ENCODE measurements around the gene CSTF1.

The CSTF1 gene

GRCh38 chr20:56430957-56431356, 38.5 kb downstream of the CSTF1 start:
- no peak for DNase-seq

- no peak for DNase-seq
Measured at GRCh38 chr20:56431471-56431870, 39.0 kb downstream of the CSTF1 start.

GRCh38 chr20:56433221-56433879, 40.9 kb downstream of the CSTF1 start:
- DNase-seq = no peak

- no peak for DNase-seq
Measured at GRCh38 chr20:56433880-56434255, 41.4 kb downstream of the CSTF1 start.

DNA sequence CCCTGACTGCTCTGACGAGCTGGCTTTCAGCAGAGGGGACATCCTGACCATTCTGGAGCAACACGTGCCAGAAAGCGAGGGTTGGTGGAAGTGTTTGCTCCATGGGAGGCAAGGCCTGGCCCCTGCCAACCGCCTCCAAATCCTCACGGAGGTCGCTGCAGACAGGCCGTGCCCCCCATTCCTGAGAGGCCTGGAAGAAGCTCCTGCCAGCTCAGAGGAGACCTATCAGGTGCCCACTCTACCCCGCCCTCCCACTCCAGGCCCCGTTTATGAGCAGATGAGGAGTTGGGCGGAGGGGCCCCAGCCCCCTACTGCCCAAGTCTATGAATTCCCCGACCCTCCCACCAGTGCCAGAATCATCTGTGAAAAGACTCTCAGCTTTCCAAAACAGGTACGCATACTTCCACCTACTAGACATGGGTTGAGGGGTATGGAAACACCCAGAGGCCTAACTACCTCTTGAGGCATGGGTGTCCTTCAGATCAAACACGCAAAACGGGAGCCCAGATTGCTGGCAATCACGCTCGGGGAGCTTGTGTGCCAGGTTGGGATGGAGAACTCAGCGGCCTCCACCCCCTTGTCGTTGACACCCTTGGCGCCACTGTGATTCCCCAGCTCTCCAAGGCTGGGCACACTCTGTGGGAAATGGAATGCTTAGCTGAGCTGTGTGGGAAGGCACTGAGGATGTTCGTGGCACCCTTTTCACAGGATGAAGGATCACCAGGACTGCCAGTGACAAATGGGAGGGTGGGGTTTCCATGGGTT, 44.9 kb downstream of the CSTF1 start:
- no peak for DNase-seq

DNA sequence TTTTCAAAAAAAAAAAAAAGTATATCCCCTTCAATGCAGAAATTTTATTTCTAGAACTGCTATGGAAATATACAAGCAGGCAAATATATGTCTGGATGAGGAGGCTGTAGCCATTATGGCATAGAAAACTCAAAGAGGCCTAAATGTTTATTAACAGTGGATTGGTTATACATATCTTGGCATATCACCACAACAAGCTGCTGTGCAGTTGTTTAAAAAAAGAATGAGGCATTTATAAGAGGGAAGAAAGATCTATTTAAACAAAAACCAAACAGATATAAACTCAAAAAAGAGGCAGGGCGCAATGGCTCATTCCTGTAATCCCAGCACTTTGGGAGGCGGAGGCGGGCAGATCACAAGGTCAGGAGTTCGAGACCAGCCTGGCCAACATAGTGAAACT, 45.8 kb downstream of the CSTF1 start:
- no peak for DNase-seq

DNA sequence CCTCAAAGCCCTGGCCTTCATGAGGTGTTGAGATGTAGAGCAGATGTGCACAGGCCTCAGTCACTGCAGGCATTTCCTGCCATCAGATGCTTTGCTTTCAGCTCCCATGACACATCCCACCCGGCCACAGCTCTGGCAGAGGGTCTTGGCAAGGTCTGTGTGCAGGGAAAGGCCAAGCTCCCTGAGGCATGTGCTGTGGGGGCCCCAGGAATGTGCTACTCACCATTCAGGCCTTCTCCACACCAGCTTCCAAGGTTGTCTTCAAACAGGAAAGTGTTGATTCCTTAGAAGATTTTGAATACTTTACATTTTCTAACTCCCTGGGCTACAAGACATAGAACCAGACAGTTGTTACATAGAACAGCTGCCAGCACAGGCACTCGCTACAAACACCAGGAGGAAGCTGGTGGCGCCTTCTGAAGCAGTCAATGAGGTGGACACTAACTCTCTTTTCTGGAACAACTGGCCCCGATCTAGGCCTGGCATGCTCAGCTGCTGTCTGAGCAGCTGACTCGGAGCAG, 47.4 kb downstream of the CSTF1 start:
- no peak for DNase-seq

GRCh38 chr20:56440346-56441007, 48.0 kb downstream of the CSTF1 start:
- no peak for DNase-seq

- DNase-seq = no peak
Measured at GRCh38 chr20:56442389-56443365, 50.2 kb downstream of the CSTF1 start.

DNA sequence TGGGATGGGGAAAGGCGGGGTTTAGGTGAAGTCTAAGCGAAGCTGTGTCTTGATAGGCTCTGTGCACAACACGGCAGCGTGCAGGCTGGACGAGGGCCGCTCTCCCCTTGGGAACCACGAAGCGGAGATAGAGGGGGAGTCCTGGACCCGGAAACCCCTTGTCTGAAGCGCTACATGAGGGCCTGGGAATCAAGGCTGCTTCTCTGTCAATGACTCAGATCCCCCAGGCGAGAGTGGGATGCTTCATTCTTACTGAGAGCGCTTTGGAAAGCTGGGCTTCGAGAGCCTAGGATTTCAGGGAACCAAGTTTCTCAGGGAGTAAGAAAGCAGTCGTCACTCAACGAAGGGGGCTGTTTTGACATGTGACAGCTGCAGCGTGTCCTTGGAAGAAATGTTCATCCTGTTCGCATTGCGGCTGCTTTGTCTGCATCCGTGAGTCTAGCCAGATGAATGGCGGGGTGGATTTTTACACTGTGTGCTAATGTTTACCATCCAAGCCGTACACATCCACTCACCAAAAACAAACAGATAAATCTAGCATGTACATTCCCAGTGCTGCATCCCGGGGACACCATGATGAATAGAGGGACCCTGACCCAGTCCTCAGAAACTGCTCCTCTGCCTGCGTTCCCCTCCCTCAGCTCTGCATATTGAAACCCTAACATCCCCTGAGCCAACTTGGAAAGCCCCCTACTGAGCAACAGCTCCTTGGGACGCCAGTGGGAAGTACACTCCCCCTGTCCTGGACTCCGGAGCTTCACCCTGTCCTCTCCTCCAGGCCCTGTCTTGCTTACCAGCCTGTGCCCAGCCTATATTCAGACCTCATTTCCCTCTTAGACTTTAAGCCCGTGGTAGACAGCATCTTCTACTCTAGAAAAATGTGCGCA, 51.5 kb downstream of the CSTF1 start:
- no peak for DNase-seq

- no peak for DNase-seq
Measured at GRCh38 chr20:56445130-56445529, 52.7 kb downstream of the CSTF1 start.

DNA sequence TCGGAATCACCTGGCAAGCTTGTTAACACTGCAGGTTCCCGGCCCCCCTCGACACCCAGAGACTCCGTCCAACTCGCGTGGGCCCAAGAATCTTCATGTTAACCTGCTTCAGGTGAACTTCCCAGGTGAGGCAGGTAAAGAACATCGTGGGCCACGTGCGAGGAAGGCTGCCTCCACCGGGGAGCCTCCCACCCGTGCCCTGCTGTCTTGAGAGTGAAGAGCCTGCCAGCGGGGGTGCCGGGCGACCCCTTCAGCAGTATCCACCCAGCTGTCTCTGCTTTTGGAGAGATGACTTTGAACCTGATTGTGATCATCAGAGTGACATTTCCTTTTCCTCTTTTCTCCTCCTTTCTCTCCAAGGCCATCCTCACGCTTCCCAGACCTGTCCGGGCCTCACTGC, 53.1 kb downstream of the CSTF1 start:
- DNase-seq = no peak

DNA sequence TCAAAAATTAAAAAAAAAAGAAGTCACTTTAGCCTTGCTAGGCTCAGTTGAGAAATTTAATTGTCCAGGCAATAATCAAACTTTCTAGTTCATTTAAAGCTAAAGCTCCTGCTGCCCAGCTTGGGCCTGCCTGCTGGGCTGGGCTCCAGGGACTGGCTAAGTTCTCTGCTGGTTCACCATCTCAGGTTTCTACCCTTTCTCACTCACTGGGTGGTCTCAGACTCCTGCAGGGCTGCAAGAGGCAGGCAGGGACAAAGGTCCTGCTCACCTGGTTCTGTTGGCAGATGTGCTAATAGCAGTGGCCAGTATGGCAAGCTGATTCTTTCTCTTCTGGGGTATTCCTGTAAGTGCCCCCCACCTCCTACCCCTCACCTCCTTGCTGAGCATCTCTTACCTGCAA, 54.8 kb downstream of the CSTF1 start:
- no peak for DNase-seq

- DNase-seq = no peak
Measured at GRCh38 chr20:56449459-56449858, 57.0 kb downstream of the CSTF1 start.

- DNase-seq = no peak
Measured at GRCh38 chr20:56451056-56451765, 58.8 kb downstream of the CSTF1 start.

GRCh38 chr20:56453352-56453751, 60.9 kb downstream of the CSTF1 start:
- no peak for DNase-seq

DNA sequence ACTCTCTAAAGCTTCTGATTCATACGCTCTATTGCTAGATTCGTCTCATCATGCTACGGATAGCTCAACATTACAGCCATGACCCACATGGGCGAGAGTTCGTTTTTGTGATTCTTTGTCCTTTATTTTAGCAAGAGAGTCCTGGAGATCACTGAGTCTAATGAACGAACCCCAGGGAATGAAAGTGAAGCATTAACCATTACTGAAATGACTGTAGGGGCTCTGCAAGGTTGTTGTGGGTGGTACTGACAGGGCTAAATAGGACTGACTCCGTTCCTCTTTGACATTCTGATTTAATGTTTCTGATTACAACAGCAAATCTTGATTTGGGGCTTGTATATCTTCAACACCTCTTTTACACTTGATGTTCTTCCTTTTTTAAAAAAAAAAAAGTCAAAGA, 62.3 kb downstream of the CSTF1 start:
- DNase-seq = no peak

Measured in activated CD4-positive, CD25-positive, alpha-beta regulatory T cell (primary cell).